Right atrium auricular region (tissue), 2 donors: ENCODE measurements around the gene NIN. TPM values are rescaled to one million over a fixed set of nuclear protein-coding genes. Genes with fewer than 3 reads are reported as not detected.

Experiments
- DNase-seq: peaks from one replicate; pipeline ENCODE4 v3.0.0-alpha.2; 2019; ENCODE audit warnings: low spot score
- H3K27ac ChIP-seq, 2 donors: fragments of 200-600 bp; sonication (generic); 1 replicate in 1 of 2; 2 replicates in 1 of 2; pipeline ENCODE4 v1.5.1; 2016 to 2019
- H3K27me3 ChIP-seq, 2 donors: fragments of 200-600 bp; sonication (generic); one replicate each; pipeline versions ENCODE4 v1.5.1 to v1.6.0; 2017 to 2019
- H3K36me3 ChIP-seq: fragments of 200-600 bp; sonication (generic); one replicate; pipeline ENCODE4 v1.5.1; 2016
- H3K4me1 ChIP-seq, 2 donors: fragments of 200-600 bp; sonication (generic); one replicate each; pipeline versions ENCODE4 v1.5.1 to v1.6.0; 2017 to 2019
- H3K4me3 ChIP-seq, 2 donors: fragments of 200-600 bp; sonication (generic); 1 replicate in 1 of 2; 2 replicates in 1 of 2; pipeline ENCODE4 v1.5.1; 2017 to 2019; ENCODE audit warnings: mild to moderate bottlenecking in 1 of 2, moderate library complexity in 1 of 2
- H3K9me3 ChIP-seq, 2 donors: fragments of 200-600 bp; sonication (generic); one replicate each; pipeline ENCODE4 v1.5.1; 2019
- CTCF ChIP-seq, 2 donors: fragments of 200-600 bp; sonication (generic); IDR thresholded peaks; one replicate each; pipeline ENCODE4 v1.5.1; 2019; ENCODE audit warnings: antibody characterized with exemption in 2 of 2
- total RNA-seq, 2 donors: library from RNA; depleted of rRNA; stranded (reverse); fragments of >200 nt; gene quantifications; one replicate each; pipeline ENCODE4 v1.1.0, GENCODE V29; 2016

NIN gene
- total RNA-seq, 2 donors from 2014 or later: 30.1 to 49.7 TPM

GRCh38 chr14:50808053-50808452 lies 22.9 kb downstream of the NIN start:
- Histone ChIP-seq H3K4me3 (no peak overlapping the region), H3K27ac (no peak overlapping the region), H3K36me3 (no peaks in the 10 kb centered on the region), H3K9me3 (no peaks in the 10 kb centered on the region), H3K4me1 (peaks cover 0 to 12% of the 10 kb centered on the region in 2 donors), H3K27me3 (no peaks in the 10 kb centered on the region)
- no peak for TF ChIP-seq CTCF (IDR thresholded peaks at IDR 0.05)
- no peak for DNase-seq

GRCh38 chr14:50806241-50806933 lies 24.6 kb downstream of the NIN start:
- Histone ChIP-seq H3K27me3 (no peaks in the 10 kb centered on the region), H3K4me1 (peaks cover 0 to 12% of the 10 kb centered on the region in 2 donors), H3K4me3 (no peak overlapping the region), H3K27ac (no peak overlapping the region), H3K9me3 (no peaks in the 10 kb centered on the region), H3K36me3 (no peaks in the 10 kb centered on the region)
- no peak for TF ChIP-seq CTCF (IDR thresholded peaks at IDR 0.05)
- no peak for DNase-seq

- no peak for TF ChIP-seq CTCF (IDR thresholded peaks at IDR 0.05)
- H3K27ac ChIP-seq: no peak overlapping the region
These were observed 25.6 kb downstream of the NIN start for GRCh38 chr14:50805396-50805795.

GRCh38 chr14:50804181-50804721 lies 26.7 kb downstream of the NIN start:
- TF ChIP-seq CTCF (IDR thresholded peaks at IDR 0.05): no peak
- Histone ChIP-seq H3K4me3 (no peak overlapping the region), H3K27ac (peak overlapping the region; percentile 27 to 58)

More at GRCh38 chr14:50805396-50805795, 25.6 kb downstream of the NIN start:
- Histone ChIP-seq H3K27me3 (no peaks in the 10 kb centered on the region), H3K4me1 (peaks cover 0 to 12% of the 10 kb centered on the region in 2 donors), H3K36me3 (no peaks in the 10 kb centered on the region), H3K4me3 (no peak overlapping the region), H3K9me3 (no peaks in the 10 kb centered on the region)
- DNase-seq: no peak

GRCh38 chr14:50801706-50802105 lies 29.3 kb downstream of the NIN start:
- H3K9me3 ChIP-seq: no peaks in the 10 kb centered on the region
- H3K36me3 ChIP-seq: no peaks in the 10 kb centered on the region
- H3K4me1 ChIP-seq: peaks cover 0 to 12% of the 10 kb centered on the region in 2 donors
- no peak for TF ChIP-seq CTCF (IDR thresholded peaks at IDR 0.05)
- no peaks in the 10 kb centered on the region for H3K27me3 ChIP-seq
- no peak overlapping the region for H3K27ac ChIP-seq
- no peak overlapping the region for H3K4me3 ChIP-seq
- no peak for DNase-seq

More at GRCh38 chr14:50804181-50804721, 26.7 kb downstream of the NIN start:
- H3K27me3 ChIP-seq: no peaks in the 10 kb centered on the region
- DNase-seq: no peak
- H3K36me3 ChIP-seq: no peaks in the 10 kb centered on the region
- peaks cover 0 to 12% of the 10 kb centered on the region in 2 donors for H3K4me1 ChIP-seq
- H3K9me3 ChIP-seq: no peaks in the 10 kb centered on the region
